GM12892 (cell line): ENCODE measurements around the gene C1orf159.

Source experiments
- POLR2A ChIP-seq: IDR thresholded peaks from 2 replicates; pipeline ENCODE4 v1.6.1; 2011; ENCODE audit warnings: low read depth, low read length, control low read depth
- POLR2AphosphoS5 ChIP-seq: IDR thresholded peaks from 2 replicates; pipeline ENCODE4 v1.6.1; 2011; ENCODE audit warnings: low read depth, low read length, control low read depth

- TF ChIP-seq POLR2A (no peak), POLR2AphosphoS5 (no peak)
These were observed 62.9 kb downstream of the C1orf159 start for GRCh38 chr1:1053022-1053421.
